Suprapubic skin (tissue), 4 donors: ENCODE data around the gene CD6. TPM values are rescaled to one million over a fixed set of nuclear protein-coding genes. Genes with fewer than 3 reads are reported as not detected.
A peak's percentile ranks its signal among the peaks of the same experiment; 100 is the strongest.

Source experiments
- DNase-seq, 2 donors: peaks; one replicate each; pipeline ENCODE4 v3.0.0-alpha.2; 2019; ENCODE audit warnings: low spot score in 2 of 2
- H3K27ac ChIP-seq: fragments of 200-600 bp; sonication (generic); one replicate; pipeline ENCODE4 v1.5.1; 2019
- H3K27me3 ChIP-seq: fragments of 200-600 bp; sonication (generic); one replicate; pipeline ENCODE4 v1.5.1; 2019
- H3K36me3 ChIP-seq: fragments of 200-600 bp; sonication (generic); one replicate; pipeline ENCODE4 v1.5.1; 2019
- H3K4me1 ChIP-seq: fragments of 200-600 bp; sonication (generic); one replicate; pipeline ENCODE4 v1.5.1; 2019
- H3K4me3 ChIP-seq: fragments of 200-600 bp; sonication (generic); one replicate; pipeline ENCODE4 v1.5.1; 2019; ENCODE audit warnings: mild to moderate bottlenecking
- H3K9me3 ChIP-seq: fragments of 200-600 bp; sonication (generic); one replicate; pipeline ENCODE4 v1.5.1; 2019
- CTCF ChIP-seq, 2 donors: fragments of 200-600 bp in 1 of 2; fragments of 450-650 bp in 1 of 2; sonication (generic) in 1 of 2; IDR thresholded peaks; one replicate each; pipeline ENCODE4 v1.5.1; 2016 to 2019; ENCODE audit warnings: antibody characterized with exemption in 2 of 2, mild to moderate bottlenecking in 1 of 2, moderate library complexity in 1 of 2
- EP300 ChIP-seq: sonication (generic); formaldehyde crosslinking; IDR thresholded peaks from one replicate; pipeline ENCODE4 v1.6.1; 2017; ENCODE audit warnings: antibody characterized with exemption
- POLR2A ChIP-seq, 2 donors: fragments of 450-650 bp; IDR thresholded peaks; one replicate each; pipeline ENCODE4 v1.6.1; 2017; ENCODE audit warnings: antibody characterized with exemption in 2 of 2, mild to moderate bottlenecking in 2 of 2, moderate library complexity in 2 of 2
- POLR2AphosphoS5 ChIP-seq, 3 donors: sonication (generic); formaldehyde crosslinking; IDR thresholded peaks; one replicate each; pipeline ENCODE4 v1.6.1; 2017; ENCODE audit warnings: antibody characterized with exemption in 3 of 3
- WGBS: methylation state at CpG from one replicate; pipeline ENCODE4 v1.1.5; 2018; 5-methylcytosine and 5-hydroxymethylcytosine counted together
- total RNA-seq, 4 donors: library from RNA; depleted of rRNA; stranded (reverse); fragments of >200 nt; gene quantifications; one replicate each; pipeline ENCODE4 v1.1.0, GENCODE V29; 2016

Gene CD6
- total RNA-seq, 4 donors from 2014 or later = 0.15 to 1.7 (median 1.2) TPM

- TF ChIP-seq EP300 = no peak
- TF ChIP-seq POLR2A (IDR thresholded peaks at IDR 0.05) = no peak
- no peak for TF ChIP-seq CTCF (IDR thresholded peaks at IDR 0.05)
- TF ChIP-seq POLR2AphosphoS5 (IDR thresholded peaks at IDR 0.05) = no peak
- peak in 1 of 2 donors; percentile 57 for DNase-seq
Measured at GRCh38 chr11:61055776-61056175, 84.3 kb downstream of the CD6 start.

GRCh38 chr11:61056571-61056970 is 85.1 kb downstream of the CD6 start:
- Histone ChIP-seq H3K4me3 (no peak overlapping the region), H3K9me3 (no peaks in the 10 kb centered on the region), H3K27me3 (no peaks in the 10 kb centered on the region), H3K4me1 (peaks cover 12% of the 10 kb centered on the region), H3K27ac (no peak overlapping the region), H3K36me3 (no peaks in the 10 kb centered on the region)
- peak in 1 of 2 donors; percentile 29 for DNase-seq
- 70% methylated on average over 6 of the region's 6 CpGs for WGBS
- TF ChIP-seq POLR2AphosphoS5 (IDR thresholded peaks at IDR 0.05) (no peak), POLR2A (IDR thresholded peaks at IDR 0.05) (no peak), EP300 (no peak), CTCF (IDR thresholded peaks at IDR 0.05) (no peak)

More at GRCh38 chr11:61055776-61056175, 84.3 kb downstream of the CD6 start:
- Histone ChIP-seq H3K9me3 (no peaks in the 10 kb centered on the region), H3K4me3 (no peak overlapping the region), H3K36me3 (no peaks in the 10 kb centered on the region), H3K4me1 (peaks cover 4% of the 10 kb centered on the region), H3K27me3 (no peaks in the 10 kb centered on the region), H3K27ac (no peak overlapping the region)
- WGBS = 100% methylated on average over 8 of the region's 8 CpGs

GRCh38 chr11:61056981-61057380 is 85.5 kb downstream of the CD6 start:
- peaks cover 13% of the 10 kb centered on the region for H3K4me1 ChIP-seq
- no peaks in the 10 kb centered on the region for H3K27me3 ChIP-seq
- WGBS = 81% methylated on average over 6 of the region's 7 CpGs
- no peaks in the 10 kb centered on the region for H3K36me3 ChIP-seq
- H3K9me3 ChIP-seq = no peaks in the 10 kb centered on the region
- TF ChIP-seq CTCF (IDR thresholded peaks at IDR 0.05) = no peak
- TF ChIP-seq POLR2AphosphoS5 (IDR thresholded peaks at IDR 0.05) = no peak
- no peak for TF ChIP-seq POLR2A (IDR thresholded peaks at IDR 0.05)
- TF ChIP-seq EP300 = no peak
- no peak overlapping the region for H3K27ac ChIP-seq
- DNase-seq = peak in 1 of 2 donors; percentile 67
- H3K4me3 ChIP-seq = no peak overlapping the region

- no peak for TF ChIP-seq POLR2AphosphoS5 (IDR thresholded peaks at IDR 0.05)
- TF ChIP-seq POLR2A (IDR thresholded peaks at IDR 0.05) = no peak
- TF ChIP-seq CTCF (IDR thresholded peaks at IDR 0.05) = no peak
- no peak for TF ChIP-seq EP300
- no peaks in the 10 kb centered on the region for H3K27me3 ChIP-seq
- 86% methylated on average over 12 of the region's 12 CpGs for WGBS
- no peak overlapping the region for H3K27ac ChIP-seq
- peak in 1 of 2 donors; percentile 37 for DNase-seq
- peaks cover 13% of the 10 kb centered on the region for H3K4me1 ChIP-seq
- no peak overlapping the region for H3K4me3 ChIP-seq
- no peaks in the 10 kb centered on the region for H3K9me3 ChIP-seq
- H3K36me3 ChIP-seq = no peaks in the 10 kb centered on the region
Measured at GRCh38 chr11:61057615-61058014, 86.1 kb downstream of the CD6 start.

- Histone ChIP-seq H3K4me1 (peaks cover 13% of the 10 kb centered on the region), H3K4me3 (no peak overlapping the region), H3K36me3 (no peaks in the 10 kb centered on the region), H3K27me3 (no peaks in the 10 kb centered on the region), H3K9me3 (no peaks in the 10 kb centered on the region), H3K27ac (no peak overlapping the region)
- TF ChIP-seq EP300 (no peak), POLR2AphosphoS5 (IDR thresholded peaks at IDR 0.05) (no peak), POLR2A (IDR thresholded peaks at IDR 0.05) (no peak), CTCF (IDR thresholded peaks at IDR 0.05) (no peak)
- DNase-seq = peak in 1 of 2 donors; percentile 35
- 88% methylated on average over 14 of the region's 14 CpGs for WGBS
Measured at GRCh38 chr11:61058583-61059259, 87.2 kb downstream of the CD6 start.
